Measurements from ENCODE around the gene FADD. TPM values are rescaled to one million over a fixed set of nuclear protein-coding genes. Genes with fewer than 3 reads are reported as not detected.
"Not testable (repeated sequence)": the region's sequence is repeated elsewhere in the genome, so short reads cannot be mapped to it uniquely, and the experiment has no call there.

Gene FADD
- total RNA-seq, 1 experiment from 2014 or later, result 101 TPM

DNA sequence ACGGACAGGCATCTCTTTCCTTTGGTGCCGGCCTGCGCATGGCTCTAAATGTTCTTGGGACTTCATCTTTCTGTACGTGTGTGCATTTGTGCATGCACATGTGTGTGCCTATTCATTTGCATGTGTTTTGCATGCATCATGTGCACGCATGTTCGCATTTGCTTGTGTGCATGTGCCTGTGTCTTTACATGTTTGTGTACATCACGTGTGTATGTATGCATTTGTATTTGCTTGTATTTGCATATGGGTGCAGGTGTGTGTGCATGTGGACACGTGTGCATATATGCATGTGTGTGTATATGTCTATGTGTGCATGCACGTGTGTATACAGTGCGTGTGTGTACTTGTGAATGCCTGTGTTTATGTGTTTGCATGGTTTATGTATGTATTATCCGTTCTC is 13.5 kb upstream of the FADD start:
- H3K36me3 ChIP-seq (replicated peaks; ENCODE audit: control insufficient read depth, insufficient read depth, low read length), result no peaks in the 10 kb centered on the region
- no peak for DNase-seq
- no peak overlapping the region for H3K4me3 ChIP-seq (ENCODE audit: insufficient read depth, low read depth, low read length)
- no peaks in the 10 kb centered on the region for H3K27me3 ChIP-seq (ENCODE audit: control insufficient read depth, insufficient read depth, low read length)

DNA sequence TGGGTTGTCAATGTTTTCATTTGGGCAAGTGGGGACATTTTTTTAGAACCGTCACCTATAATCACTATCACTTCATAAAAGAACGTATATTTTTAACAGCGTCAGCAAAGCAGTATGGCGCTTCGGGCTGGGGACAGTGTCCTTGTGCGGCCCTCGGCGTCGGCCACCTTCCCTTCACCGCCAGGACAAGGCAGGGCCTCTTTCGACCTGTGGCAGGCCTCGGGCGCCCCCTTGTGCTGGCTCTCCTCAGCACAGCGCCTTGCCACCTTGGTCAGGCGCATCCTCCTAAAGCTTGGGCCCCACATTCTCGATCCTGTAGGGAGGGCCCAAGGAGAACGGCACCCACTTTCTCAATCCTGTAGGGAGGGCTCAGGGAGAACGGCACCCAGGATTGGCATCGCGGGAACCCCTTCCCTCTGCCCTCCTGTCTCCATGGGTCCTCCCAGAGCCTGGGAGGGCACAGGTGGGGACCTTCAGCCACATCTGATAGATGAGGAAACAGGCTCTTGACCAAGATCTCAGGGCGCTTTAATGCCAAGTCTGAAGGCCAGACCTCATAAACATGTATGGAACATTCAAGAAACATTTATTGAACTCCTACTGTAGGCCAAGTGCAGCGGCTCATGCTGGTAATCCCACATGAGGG is 11.5 kb upstream of the FADD start:
- peak; percentile 95 for DNase-seq
- H3K4me3 ChIP-seq (ENCODE audit: insufficient read depth, low read depth, low read length), result no peak overlapping the region
- H3K27me3 ChIP-seq (ENCODE audit: control insufficient read depth, insufficient read depth, low read length), result no peaks in the 10 kb centered on the region
- no peaks in the 10 kb centered on the region for H3K36me3 ChIP-seq (replicated peaks; ENCODE audit: control insufficient read depth, insufficient read depth, low read length)

DNA sequence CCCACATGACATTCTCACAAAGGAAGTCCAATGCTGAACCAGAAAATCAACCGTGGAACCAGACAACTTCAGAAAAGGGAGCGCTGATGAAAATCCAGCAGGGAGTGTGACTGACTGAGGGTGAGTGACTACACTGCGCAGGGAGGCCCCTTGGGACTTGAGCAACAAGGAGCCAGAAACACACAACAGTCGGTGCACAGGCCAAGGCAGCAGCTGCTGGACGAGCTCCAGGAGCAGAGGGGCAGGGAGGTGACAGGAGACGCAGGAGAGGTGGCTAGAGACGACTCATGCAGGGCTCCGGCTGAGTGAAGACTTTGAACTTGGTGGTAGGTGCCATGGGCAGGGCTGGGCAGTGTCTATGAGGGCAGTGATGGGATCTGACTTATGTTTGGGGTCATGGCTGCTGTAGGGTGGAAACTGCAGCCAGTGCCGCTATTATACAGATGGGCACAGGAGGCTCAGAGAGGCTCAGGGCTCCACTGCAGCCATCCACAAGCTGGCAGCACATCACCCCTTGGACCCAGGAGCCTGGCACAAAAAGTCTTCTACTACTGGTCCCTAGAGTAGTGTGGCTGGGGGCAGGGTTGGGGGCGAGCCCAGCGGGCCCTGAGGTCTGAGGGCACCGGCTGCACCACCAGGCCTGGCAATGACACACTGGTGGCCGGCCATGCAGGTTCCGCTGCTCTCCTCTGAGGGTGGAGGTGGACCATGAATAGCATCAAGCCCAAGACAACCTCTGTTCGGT is 10.3 kb upstream of the FADD start:
- no peak for DNase-seq

DNA sequence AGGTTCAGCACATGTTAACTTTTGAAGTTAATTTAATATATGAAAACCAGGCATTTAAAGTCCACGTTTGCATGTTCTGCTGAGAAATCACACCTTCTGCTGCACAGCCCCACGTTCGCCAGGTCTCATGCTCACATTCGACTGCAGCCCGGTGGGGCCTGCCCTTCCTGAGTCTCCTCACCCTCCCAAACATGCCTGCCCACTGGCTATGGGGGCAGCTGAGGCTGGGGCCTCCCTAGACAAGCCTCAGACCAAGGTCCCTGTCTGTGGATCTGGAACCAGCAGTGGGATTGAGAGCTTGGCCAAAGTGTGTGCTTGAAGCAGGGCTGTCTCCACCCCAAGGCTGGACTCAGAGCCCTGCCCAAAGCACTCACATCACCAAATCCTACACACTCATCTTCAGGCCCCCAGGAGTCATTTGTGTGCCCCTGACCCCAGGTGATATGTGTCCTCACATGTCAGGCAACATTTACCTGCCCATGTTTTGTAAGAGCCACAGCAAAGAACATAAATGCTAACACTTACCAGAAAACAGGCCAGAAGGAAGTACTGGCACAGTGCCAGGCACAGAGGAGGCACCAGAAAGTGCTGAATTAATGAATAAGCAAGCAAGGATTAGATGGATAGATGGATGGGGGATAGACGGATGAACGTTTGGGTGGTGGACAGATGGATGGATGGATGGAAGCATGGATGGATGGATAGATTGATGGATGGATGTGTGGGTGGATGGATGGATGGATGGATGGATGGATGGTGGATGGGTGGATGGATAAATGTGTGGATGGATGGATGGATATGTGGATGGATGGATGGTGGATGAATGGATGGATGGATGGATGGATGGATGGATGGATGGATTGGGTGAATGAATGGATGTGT is 9.4 kb upstream of the FADD start:
- Histone ChIP-seq H3K27me3 (ENCODE audit: control insufficient read depth, insufficient read depth, low read length) (no peaks in the 10 kb centered on the region), H3K4me3 (ENCODE audit: insufficient read depth, low read depth, low read length) (no peak overlapping the region), H3K36me3 (replicated peaks; ENCODE audit: control insufficient read depth, insufficient read depth, low read length) (no peaks in the 10 kb centered on the region)
- no peak for DNase-seq

More for the DNA sequence above, 10.3 kb upstream of the FADD start:
- Histone ChIP-seq H3K36me3 (replicated peaks; ENCODE audit: control insufficient read depth, insufficient read depth, low read length) (no peaks in the 10 kb centered on the region), H3K27me3 (ENCODE audit: control insufficient read depth, insufficient read depth, low read length) (no peaks in the 10 kb centered on the region), H3K4me3 (ENCODE audit: insufficient read depth, low read depth, low read length) (no peak overlapping the region)

DNA sequence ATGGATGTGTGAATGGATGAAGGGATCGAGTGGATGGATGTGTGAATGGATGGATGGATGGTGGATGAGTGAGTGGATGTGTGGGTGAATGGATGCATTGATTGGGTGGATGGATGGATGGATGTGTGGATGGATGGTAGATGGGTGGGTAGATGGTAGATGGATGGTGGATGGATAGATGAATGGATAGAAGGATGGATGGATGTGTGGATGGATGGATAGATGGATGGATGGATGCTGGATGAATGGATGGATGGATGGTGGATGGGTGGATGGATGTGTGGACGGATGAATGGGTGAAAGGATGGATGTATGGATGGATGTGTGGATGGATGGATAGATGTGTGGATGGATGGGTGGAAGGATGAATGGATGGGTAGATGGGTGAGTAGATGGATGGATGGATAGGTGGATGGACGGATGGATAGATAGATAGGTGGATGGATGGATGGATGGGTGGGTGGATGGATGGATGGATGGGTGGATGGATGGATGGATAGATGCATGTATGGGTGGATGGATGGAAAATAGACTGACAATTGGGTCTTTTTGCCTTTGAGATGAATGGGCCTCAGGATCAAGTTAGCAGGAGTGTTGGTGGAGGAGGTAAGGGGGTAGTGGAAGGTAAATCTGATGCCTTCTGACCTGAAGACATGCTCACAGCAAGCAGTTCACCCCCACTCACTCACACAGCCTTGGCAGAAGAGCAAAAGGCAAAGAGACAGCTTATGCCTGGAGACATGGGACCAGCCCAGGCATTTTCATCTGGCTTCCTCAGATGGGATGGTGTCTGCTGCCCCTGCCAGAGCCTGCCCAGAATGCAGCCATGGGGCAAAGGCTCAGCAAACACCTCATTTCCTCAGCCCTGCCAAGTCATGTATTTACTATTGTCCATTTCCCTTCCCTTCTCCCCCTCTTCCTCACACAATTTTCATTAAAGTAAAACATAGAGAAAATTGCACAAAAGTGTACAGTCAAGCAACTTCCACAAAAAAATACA is 8.0 kb upstream of the FADD start:
- Histone ChIP-seq H3K4me3 (ENCODE audit: insufficient read depth, low read depth, low read length) (no peak overlapping the region), H3K27me3 (ENCODE audit: control insufficient read depth, insufficient read depth, low read length) (no peaks in the 10 kb centered on the region), H3K36me3 (replicated peaks; ENCODE audit: control insufficient read depth, insufficient read depth, low read length) (no peaks in the 10 kb centered on the region)
- DNase-seq, result no peak

DNA sequence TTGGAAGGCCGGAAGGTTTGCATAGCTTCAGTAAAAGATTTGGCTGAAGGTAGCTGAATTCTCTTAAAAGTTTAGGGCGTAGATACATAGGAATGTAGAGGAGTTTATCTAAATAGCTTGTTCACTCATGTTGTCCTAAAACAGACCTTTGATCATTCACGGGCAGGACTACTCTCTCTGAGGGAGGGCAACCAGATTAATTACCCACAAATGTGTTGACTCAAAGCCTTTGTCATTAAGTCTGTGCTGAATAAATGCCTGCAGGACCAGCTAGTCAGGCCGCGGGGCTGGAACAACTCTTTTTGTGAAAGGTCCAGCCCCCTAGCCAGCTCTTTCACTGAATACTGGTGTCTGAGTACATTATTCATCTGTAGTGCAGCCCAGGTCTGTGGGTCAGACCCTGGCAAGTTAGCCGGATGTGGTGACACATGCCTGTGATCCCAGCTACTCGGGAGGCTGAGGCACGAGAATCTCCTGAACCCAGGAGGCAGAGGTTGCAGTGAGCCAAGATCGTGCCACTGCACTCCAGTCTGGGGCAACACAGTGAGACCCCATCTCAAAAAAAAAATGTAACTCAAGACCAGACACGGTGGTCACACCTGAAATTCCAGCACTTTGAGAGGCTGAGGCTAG is 2.8 kb upstream of the FADD start:
- Histone ChIP-seq H3K4me3 (ENCODE audit: insufficient read depth, low read depth, low read length) (no peak overlapping the region), H3K27me3 (ENCODE audit: control insufficient read depth, insufficient read depth, low read length) (no peaks in the 10 kb centered on the region), H3K36me3 (replicated peaks; ENCODE audit: control insufficient read depth, insufficient read depth, low read length) (peaks cover 3% of the 10 kb centered on the region)
- DNase-seq, result no peak

DNA sequence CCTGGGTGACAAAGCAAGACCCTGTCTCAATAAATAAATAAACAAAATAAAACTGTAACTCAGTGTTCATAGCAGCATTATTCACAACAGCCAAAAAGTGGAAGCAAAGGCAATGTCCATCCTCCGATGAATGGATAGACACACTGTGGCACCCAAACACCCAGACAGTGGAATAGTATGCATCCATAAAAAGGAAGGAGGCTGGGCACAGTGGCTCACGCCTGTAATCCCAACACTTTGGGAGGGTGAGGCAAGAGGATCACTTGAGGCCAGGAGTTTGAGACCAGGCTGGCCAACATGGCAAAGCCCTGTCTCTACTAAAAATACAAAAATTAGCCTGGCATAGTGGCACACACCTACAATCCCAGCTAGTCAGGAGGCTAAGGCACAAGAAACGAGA is 2.0 kb upstream of the FADD start:
- not testable (repeated sequence) for H3K36me3 ChIP-seq (replicated peaks; ENCODE audit: control insufficient read depth, insufficient read depth, low read length); DNase-seq; H3K27me3 ChIP-seq (ENCODE audit: control insufficient read depth, insufficient read depth, low read length); H3K4me3 ChIP-seq (ENCODE audit: insufficient read depth, low read depth, low read length)

DNA sequence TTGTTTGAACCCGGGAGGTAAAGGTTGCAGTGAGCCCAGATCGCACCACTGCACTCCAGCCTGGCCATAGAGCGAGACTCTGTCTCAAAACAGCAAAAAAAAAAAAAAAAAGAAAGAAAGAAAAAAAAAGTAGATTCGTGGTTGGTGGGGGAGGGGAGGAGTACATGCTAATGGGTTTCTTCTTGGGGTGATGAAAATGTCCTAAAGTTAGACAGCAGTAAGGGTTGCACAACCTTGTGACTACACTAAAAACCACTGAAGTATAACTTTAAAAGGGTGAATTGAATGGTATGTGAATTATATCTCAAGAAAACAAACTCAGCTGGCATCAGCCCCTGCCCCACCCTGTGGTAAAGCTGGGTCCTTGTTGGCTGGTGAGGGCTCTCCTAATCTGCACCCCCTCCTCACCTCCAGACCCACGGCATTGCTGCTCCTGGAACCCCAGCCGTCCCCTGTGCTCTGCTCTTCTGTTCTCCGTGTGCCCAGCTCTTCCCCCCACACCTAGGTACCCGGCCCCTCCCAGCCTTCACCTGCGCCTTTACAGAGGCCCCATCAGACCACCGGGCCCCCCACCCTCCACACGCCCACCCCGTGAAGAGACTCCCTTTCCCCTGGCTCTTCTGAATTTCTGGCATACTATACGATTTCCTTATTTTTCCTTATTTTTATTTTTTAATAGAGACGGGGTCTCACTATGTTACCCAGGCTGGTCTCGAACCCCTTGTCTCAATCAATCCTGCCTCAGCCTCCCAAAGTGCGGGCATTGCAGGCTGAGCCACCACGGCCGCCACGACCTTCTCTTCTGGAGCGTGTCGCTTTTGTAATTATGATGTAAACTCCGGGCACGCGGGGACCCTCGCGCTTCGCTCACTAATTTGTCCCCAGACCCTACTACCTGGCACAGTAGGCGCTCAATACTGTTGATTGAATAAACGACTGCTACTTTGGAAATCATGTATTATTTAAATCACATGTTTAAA is 924 bp upstream of the FADD start:
- H3K36me3 ChIP-seq (replicated peaks; ENCODE audit: control insufficient read depth, insufficient read depth, low read length), result peaks cover 17% of the 10 kb centered on the region
- DNase-seq, result no peak
- H3K4me3 ChIP-seq (ENCODE audit: insufficient read depth, low read depth, low read length), result peak overlapping the region; percentile 100
- no peaks in the 10 kb centered on the region for H3K27me3 ChIP-seq (ENCODE audit: control insufficient read depth, insufficient read depth, low read length)

DNA sequence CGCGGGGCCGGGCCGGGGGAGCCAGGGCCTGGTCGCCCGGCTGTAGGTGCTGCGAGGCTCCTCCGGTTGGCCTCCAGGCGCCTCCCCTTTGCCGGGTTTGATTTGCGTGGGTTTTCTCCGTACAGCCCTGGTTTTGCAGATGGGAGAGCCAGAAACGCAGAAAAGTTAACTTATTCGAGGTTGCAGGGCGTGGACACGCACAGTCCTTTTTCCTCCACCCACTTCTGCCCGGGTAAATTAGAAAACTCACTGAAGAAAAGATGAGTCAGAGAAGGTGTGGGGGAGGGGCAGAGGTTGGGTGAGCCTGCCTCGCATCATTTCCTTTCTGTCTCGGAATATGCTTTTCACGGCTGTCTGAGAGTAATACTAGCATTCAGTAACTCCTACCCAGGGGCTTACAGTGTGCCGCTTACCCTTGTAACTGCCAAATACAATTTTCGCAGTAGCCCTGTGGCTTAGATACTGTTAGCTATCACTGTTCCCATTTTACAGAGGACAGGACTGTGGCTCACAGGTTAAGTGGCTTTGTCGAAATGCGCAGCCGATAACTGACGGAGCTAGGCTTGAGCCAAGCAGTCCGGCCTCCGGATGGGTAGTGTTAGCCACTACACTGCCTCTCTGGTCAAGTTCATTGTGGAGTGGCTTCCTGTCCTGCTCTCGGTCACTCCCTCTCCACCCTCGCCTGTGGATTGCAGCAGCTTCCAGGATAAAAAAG is 812 bp downstream of the FADD start:
- Histone ChIP-seq H3K36me3 (replicated peaks; ENCODE audit: control insufficient read depth, insufficient read depth, low read length) (peaks cover 23% of the 10 kb centered on the region), H3K4me3 (ENCODE audit: insufficient read depth, low read depth, low read length) (peak overlapping the region; percentile 100), H3K27me3 (ENCODE audit: control insufficient read depth, insufficient read depth, low read length) (no peaks in the 10 kb centered on the region)
- no peak for DNase-seq

DNA sequence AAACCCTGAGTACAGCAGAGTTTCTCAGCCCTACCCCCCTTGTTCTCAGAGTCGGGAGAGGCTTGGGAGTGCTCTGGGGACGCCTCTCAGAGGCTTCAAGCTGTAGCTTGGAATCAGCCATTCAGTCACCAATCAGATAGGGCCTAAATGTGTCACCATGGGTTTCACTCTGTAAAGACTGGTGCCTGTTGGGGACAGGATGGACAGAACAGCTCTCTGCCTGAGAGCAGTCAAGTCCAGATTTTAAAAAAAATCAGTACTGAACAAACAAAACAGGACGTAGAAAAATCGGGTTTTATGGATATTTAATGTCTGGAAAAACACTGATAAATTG is 1.3 kb downstream of the FADD start:
- DNase-seq, result no peak
- H3K36me3 ChIP-seq (replicated peaks; ENCODE audit: control insufficient read depth, insufficient read depth, low read length), result peaks cover 23% of the 10 kb centered on the region
- no peaks in the 10 kb centered on the region for H3K27me3 ChIP-seq (ENCODE audit: control insufficient read depth, insufficient read depth, low read length)
- H3K4me3 ChIP-seq (ENCODE audit: insufficient read depth, low read depth, low read length), result peak overlapping the region; percentile 100

DNA sequence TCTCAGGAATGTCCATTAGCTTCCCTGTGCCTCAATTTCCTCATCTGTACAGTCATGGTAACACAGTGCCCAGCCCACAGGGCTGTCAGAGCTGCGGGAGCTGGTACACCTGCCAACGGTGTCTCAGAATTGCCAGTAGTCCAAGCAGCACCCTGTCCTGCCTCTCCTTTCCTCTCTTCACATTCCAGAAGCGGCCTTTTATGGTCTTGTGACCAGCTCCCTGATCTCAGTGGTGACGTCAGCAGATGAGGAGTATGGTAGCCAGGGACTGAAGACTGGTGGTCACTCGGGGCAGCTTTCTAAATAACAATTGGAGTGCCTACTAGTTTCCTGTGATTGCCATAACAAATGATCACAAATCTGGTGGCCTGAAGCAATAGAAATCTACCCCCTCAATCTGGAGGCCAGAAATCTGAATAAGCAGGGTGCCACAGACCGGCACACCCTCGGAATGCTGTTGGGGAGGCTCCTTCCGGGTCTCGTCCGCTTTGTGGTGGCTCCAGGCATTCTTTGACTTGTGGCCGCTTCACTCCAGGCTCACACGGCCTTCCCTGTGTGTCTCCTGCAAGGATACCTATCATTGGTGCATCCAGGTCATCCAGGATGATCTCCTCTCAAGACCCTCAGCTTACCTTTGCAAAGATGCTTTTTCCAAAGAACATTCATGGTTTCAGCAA is 2.1 kb downstream of the FADD start:
- Histone ChIP-seq H3K27me3 (ENCODE audit: control insufficient read depth, insufficient read depth, low read length) (no peaks in the 10 kb centered on the region), H3K4me3 (ENCODE audit: insufficient read depth, low read depth, low read length) (peak overlapping the region; percentile 8; the same call in 1 of the 2 replicates), H3K36me3 (replicated peaks; ENCODE audit: control insufficient read depth, insufficient read depth, low read length) (peaks cover 23% of the 10 kb centered on the region)
- no peak for DNase-seq

DNA sequence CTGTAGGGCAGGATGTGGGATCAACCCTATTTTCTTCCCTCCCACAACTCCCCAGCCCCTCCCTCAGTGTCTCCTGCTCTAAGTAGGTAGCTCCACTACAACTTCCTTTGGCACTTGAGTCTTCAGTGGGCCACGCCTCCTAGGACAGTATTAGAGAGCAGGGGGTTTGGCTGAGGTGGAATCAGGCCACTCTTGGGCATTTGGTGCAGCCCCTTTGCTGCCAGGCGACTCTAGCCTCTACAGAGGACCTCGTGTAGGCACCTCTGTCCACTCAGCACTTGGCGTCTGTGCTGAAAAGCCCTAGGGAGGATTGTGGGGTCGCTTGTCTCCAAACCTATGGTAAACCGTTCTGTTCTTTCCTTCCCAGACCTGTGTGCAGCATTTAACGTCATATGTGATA is 2.7 kb downstream of the FADD start:
- Histone ChIP-seq H3K36me3 (replicated peaks; ENCODE audit: control insufficient read depth, insufficient read depth, low read length) (peaks cover 23% of the 10 kb centered on the region), H3K27me3 (ENCODE audit: control insufficient read depth, insufficient read depth, low read length) (no peaks in the 10 kb centered on the region), H3K4me3 (ENCODE audit: insufficient read depth, low read depth, low read length) (no peak overlapping the region)
- DNase-seq, result no peak
